Measurements from ENCODE around the gene ADPRS. TPM values are rescaled to one million over a fixed set of nuclear protein-coding genes. Genes with fewer than 3 reads are reported as not detected.

ADPRS gene
- total RNA-seq, 2 donors from 2014 or later, result 34.0 to 34.1 TPM

GRCh38 chr1:36108314-36108713 is 19.6 kb downstream of the ADPRS start:
- DNase-seq (ENCODE audit: low spot score), result no peak
- no peaks in the 10 kb centered on the region for H3K4me1 ChIP-seq (ENCODE audit: control insufficient read depth in 1 of 2, low read depth in 2 of 2)
- H3K36me3 ChIP-seq, result no peaks in the 10 kb centered on the region
- H3K9me3 ChIP-seq, result no peaks in the 10 kb centered on the region
- TF ChIP-seq CTCF (IDR thresholded peaks at IDR 0.05), result no peak
- no peak overlapping the region for H3K27ac ChIP-seq
- no peak overlapping the region for H3K4me3 ChIP-seq
- no peak for ATAC-seq (ENCODE audit: insufficient number of reproducible peaks, low FRiP score, low read depth)
- no peaks in the 10 kb centered on the region for H3K27me3 ChIP-seq (replicated peaks; ENCODE audit: insufficient read depth)

GRCh38 chr1:36109041-36109679 is 20.5 kb downstream of the ADPRS start:
- TF ChIP-seq CTCF (IDR thresholded peaks at IDR 0.05), result no peak
- no peaks in the 10 kb centered on the region for H3K4me1 ChIP-seq (ENCODE audit: control insufficient read depth in 1 of 2, low read depth in 2 of 2)
- H3K9me3 ChIP-seq, result no peaks in the 10 kb centered on the region
- H3K36me3 ChIP-seq, result no peaks in the 10 kb centered on the region
- H3K27ac ChIP-seq, result no peak overlapping the region
- peak; percentile 4 for ATAC-seq (ENCODE audit: insufficient number of reproducible peaks, low FRiP score, low read depth)
- no peaks in the 10 kb centered on the region for H3K27me3 ChIP-seq (replicated peaks; ENCODE audit: insufficient read depth)
- DNase-seq (ENCODE audit: low spot score), result no peak
- no peak overlapping the region for H3K4me3 ChIP-seq

GRCh38 chr1:36111151-36111550 is 22.5 kb downstream of the ADPRS start:
- Histone ChIP-seq H3K9me3 (no peaks in the 10 kb centered on the region), H3K4me3 (no peak overlapping the region), H3K4me1 (ENCODE audit: control insufficient read depth in 1 of 2, low read depth in 2 of 2) (peaks cover 10 to 20% of the 10 kb centered on the region in 2 donors), H3K36me3 (no peaks in the 10 kb centered on the region), H3K27ac (no peak overlapping the region), H3K27me3 (replicated peaks; ENCODE audit: insufficient read depth) (no peaks in the 10 kb centered on the region)
- DNase-seq (ENCODE audit: low spot score), result no peak
- ATAC-seq (ENCODE audit: insufficient number of reproducible peaks, low FRiP score, low read depth), result no peak
- no peak for TF ChIP-seq CTCF (IDR thresholded peaks at IDR 0.05)

GRCh38 chr1:36112823-36113222 is 24.1 kb downstream of the ADPRS start:
- H3K36me3 ChIP-seq, result no peaks in the 10 kb centered on the region
- H3K9me3 ChIP-seq, result no peaks in the 10 kb centered on the region
- peaks cover 17 to 36% of the 10 kb centered on the region in 2 donors for H3K4me1 ChIP-seq (ENCODE audit: control insufficient read depth in 1 of 2, low read depth in 2 of 2)
- no peaks in the 10 kb centered on the region for H3K27me3 ChIP-seq (replicated peaks; ENCODE audit: insufficient read depth)
- DNase-seq (ENCODE audit: low spot score) (no peak), ATAC-seq (ENCODE audit: insufficient number of reproducible peaks, low FRiP score, low read depth) (no peak)
- TF ChIP-seq CTCF (IDR thresholded peaks at IDR 0.05), result no peak
- H3K27ac ChIP-seq, result no peak overlapping the region
- H3K4me3 ChIP-seq, result no peak overlapping the region

GRCh38 chr1:36114371-36114770 is 25.7 kb downstream of the ADPRS start:
- H3K4me1 ChIP-seq (ENCODE audit: control insufficient read depth in 1 of 2, low read depth in 2 of 2), result peaks cover 19 to 52% of the 10 kb centered on the region in 2 donors
- DNase-seq (ENCODE audit: low spot score) (no peak), ATAC-seq (ENCODE audit: insufficient number of reproducible peaks, low FRiP score, low read depth) (no peak)
- no peak for TF ChIP-seq CTCF (IDR thresholded peaks at IDR 0.05)
- no peaks in the 10 kb centered on the region for H3K27me3 ChIP-seq (replicated peaks; ENCODE audit: insufficient read depth)
- no peak overlapping the region for H3K4me3 ChIP-seq
- H3K36me3 ChIP-seq, result no peaks in the 10 kb centered on the region
- no peaks in the 10 kb centered on the region for H3K9me3 ChIP-seq
- peak overlapping the region; percentile 90 to 96 for H3K27ac ChIP-seq
